WERI-Rb-1 (cell line): ENCODE results near the gene TPX2.

Experiments used
- DNase-seq: peaks from one replicate; pipeline ENCODE4 v3.0.0-alpha.2; 2020
- H3K27ac ChIP-seq: fragments of 250-450 bp; sonication (Bioruptor Pico); 2 replicates; pipeline ENCODE4 v1.5.1; 2020; ENCODE audit warnings: mild to moderate bottlenecking, moderate library complexity
- H3K27me3 ChIP-seq: fragments of 250-450 bp; sonication (Bioruptor Pico); 2 replicates; pipeline ENCODE4 v1.5.1; 2021; ENCODE audit warnings: mild to moderate bottlenecking, low read depth, moderate library complexity; ENCODE audit not compliant: insufficient read depth, severe bottlenecking
- H3K36me3 ChIP-seq: fragments of 250-450 bp; sonication (Bioruptor Pico); 2 replicates; pipeline ENCODE4 v1.5.1; 2020; ENCODE audit warnings: mild to moderate bottlenecking, moderate library complexity
- H3K4me3 ChIP-seq: 2 replicates; pipeline ENCODE4 v1.5.1; 2011; ENCODE audit warnings: low read depth, mild to moderate bottlenecking, control low read depth, low read length
- H3K9me3 ChIP-seq: fragments of 250-450 bp; sonication (Bioruptor Pico); 2 replicates; pipeline ENCODE4 v1.5.1; 2021; ENCODE audit warnings: mild to moderate bottlenecking, moderate library complexity; ENCODE audit not compliant: severe bottlenecking
- CTCF ChIP-seq: IDR thresholded peaks from 2 replicates; pipeline ENCODE4 v1.5.1; 2011; ENCODE audit warnings: low read depth, mild to moderate bottlenecking, control low read depth, inconsistent platforms, low read length

Gene TPX2

GRCh38 chr20:31751126-31751525, 12.0 kb downstream of the TPX2 start:
- Histone ChIP-seq H3K27ac (no peak overlapping the region), H3K27me3 (no peaks in the 10 kb centered on the region), H3K36me3 (peaks cover 68% of the 10 kb centered on the region), H3K9me3 (no peaks in the 10 kb centered on the region), H3K4me3 (no peak overlapping the region)
- no peak for DNase-seq
- no peak for TF ChIP-seq CTCF

- Histone ChIP-seq H3K27me3 (no peaks in the 10 kb centered on the region), H3K9me3 (no peaks in the 10 kb centered on the region), H3K4me3 (no peak overlapping the region), H3K27ac (no peak overlapping the region), H3K36me3 (peaks cover 73% of the 10 kb centered on the region)
- no peak for TF ChIP-seq CTCF
- no peak for DNase-seq
Observed at GRCh38 chr20:31757254-31757653, 18.2 kb downstream of the TPX2 start.

- H3K9me3 ChIP-seq: no peaks in the 10 kb centered on the region
- H3K27ac ChIP-seq: no peak overlapping the region
- no peak for TF ChIP-seq CTCF
- no peak overlapping the region for H3K4me3 ChIP-seq
- H3K27me3 ChIP-seq: no peaks in the 10 kb centered on the region
- DNase-seq: no peak
- peaks cover 71% of the 10 kb centered on the region for H3K36me3 ChIP-seq
Observed at GRCh38 chr20:31758521-31758920, 19.4 kb downstream of the TPX2 start.

- DNase-seq: no peak
- Histone ChIP-seq H3K4me3 (no peak overlapping the region), H3K27ac (no peak overlapping the region), H3K27me3 (no peaks in the 10 kb centered on the region), H3K9me3 (no peaks in the 10 kb centered on the region), H3K36me3 (peaks cover 72% of the 10 kb centered on the region)
- TF ChIP-seq CTCF: no peak
Observed at GRCh38 chr20:31758991-31759390, 19.9 kb downstream of the TPX2 start.

GRCh38 chr20:31759836-31760518, 20.9 kb downstream of the TPX2 start:
- no peak for DNase-seq
- Histone ChIP-seq H3K27ac (no peak overlapping the region), H3K36me3 (peaks cover 73% of the 10 kb centered on the region), H3K27me3 (no peaks in the 10 kb centered on the region), H3K9me3 (no peaks in the 10 kb centered on the region), H3K4me3 (no peak overlapping the region)
- no peak for TF ChIP-seq CTCF
